Measurements from ENCODE around the gene CFH. TPM values are rescaled to one million over a fixed set of nuclear protein-coding genes. Genes with fewer than 3 reads are reported as not detected.

Gene CFH
- total and polyA plus RNA-seq, 2 donors (not counting 3 experiments of a cell fraction or from before 2014, with no cell fraction given), result 20.7 to 25.3 TPM

GRCh38 chr1:196773713-196774112 is 121.9 kb downstream of the CFH start:
- no peaks in the 10 kb centered on the region for H3K9me1 ChIP-seq (replicated peaks; ENCODE audit: control insufficient read depth, extremely low read depth, insufficient read depth, low read length)
- DNase-seq (ENCODE audit: low read depth, low spot score) (no peak), FAIRE-seq (no peak)
- H3K9me3 ChIP-seq (replicated peaks; ENCODE audit: control insufficient read depth, insufficient read depth, low read length), result no peaks in the 10 kb centered on the region
- no peak for TF ChIP-seq EZH2 (IDR thresholded peaks at IDR 0.05; ENCODE audit: borderline replicate concordance, low read depth, low read length, severe bottlenecking)
- no peak for TF ChIP-seq POLR2A (IDR thresholded peaks at IDR 0.05; ENCODE audit: low read depth, low read length)
- TF ChIP-seq MAX (IDR thresholded peaks at IDR 0.05; ENCODE audit: insufficient read depth, insufficient read length), result no peak
- TF ChIP-seq CTCF (IDR thresholded peaks at IDR 0.05; ENCODE audit: extremely low read depth in 1 of 2, insufficient read depth in 1 of 2, low read depth in 1 of 2, low read length in 2 of 2), result no peak
- TF ChIP-seq POLR2AphosphoS5 (IDR thresholded peaks at IDR 0.05; ENCODE audit: insufficient read depth, low read depth, low read length), result no peak
- TF ChIP-seq GATA2 (IDR thresholded peaks at IDR 0.05; ENCODE audit: insufficient read depth, insufficient read length, low read depth, low read length), result no peak
- TF ChIP-seq MYC (IDR thresholded peaks at IDR 0.05; ENCODE audit: low read depth, low read length), result no peak
- no peak for TF ChIP-seq FOS (IDR thresholded peaks at IDR 0.05; ENCODE audit: borderline replicate concordance, insufficient read depth, low read length)
- no peaks in the 10 kb centered on the region for H3K79me2 ChIP-seq (ENCODE audit: control insufficient read depth, insufficient read depth, low read length)
- no peak overlapping the region for H3K9ac ChIP-seq (replicated peaks; ENCODE audit: extremely low read depth, insufficient read depth, low read length)
- no peak overlapping the region for H3K4me2 ChIP-seq (ENCODE audit: insufficient read depth, low read length)
- H3K4me3 ChIP-seq (replicated peaks in 1 of 3; ENCODE audit: insufficient read depth in 1 of 3, low read depth in 1 of 3, low read length in 3 of 3), result no peak overlapping the region
- dilution Hi-C loops (cut with MboI; ENCODE audit: extremely low pct_ligation_motif_present, low sequenced_read_pairs), result no loop called here
- CTCF ChIA-PET, result no interaction called here
- no peak overlapping the region for H3K27ac ChIP-seq (ENCODE audit: insufficient read depth, low read depth, low read length)
- H4K20me1 ChIP-seq (replicated peaks; ENCODE audit: control insufficient read depth, extremely low read depth, insufficient read depth, low read length), result no peaks in the 10 kb centered on the region
- BruUV-seq (replicated peaks), result no TSS peak
- H3K36me3 ChIP-seq (ENCODE audit: control insufficient read depth in 2 of 2, extremely low read depth in 1 of 2, insufficient read depth in 2 of 2, low read length in 2 of 2), result no peaks in the 10 kb centered on the region
- H3K4me1 ChIP-seq (ENCODE audit: control insufficient read depth, extremely low read depth, insufficient read depth, low read length), result no peaks in the 10 kb centered on the region
- H3K27me3 ChIP-seq (ENCODE audit: control insufficient read depth in 2 of 2, insufficient read depth in 2 of 2, low read length in 2 of 2), result no peaks in the 10 kb centered on the region
- no peak overlapping the region for H2AFZ ChIP-seq (ENCODE audit: low read depth, low read length)
- intact Hi-C loops (cut with micrococcal nuclease), result no loop called here
- POLR2A ChIA-PET, result no interaction called here

All from endothelial cell of umbilical vein (primary cell).